ENCODE measurements around the gene ACTR5.
"Not testable (repeated sequence)": the region's sequence is repeated elsewhere in the genome, so short reads cannot be mapped to it uniquely, and the experiment has no call there.

ACTR5 gene

GRCh38 chr20:38812709-38813573 lies 64.7 kb downstream of the ACTR5 start:
- H3K36me3 ChIP-seq (ENCODE audit: control insufficient read depth in 2 of 2, insufficient read depth in 1 of 2, low read length in 2 of 2), result no peaks in the 10 kb centered on the region
- no peak for TF ChIP-seq ZNF248 (tag by site-specific recombination; IDR thresholded peaks at IDR 0.05)
- no peak for TF ChIP-seq HOXA7 (CRISPR knock-in tag; IDR thresholded peaks at IDR 0.05; ENCODE audit: borderline replicate concordance)
- no peak for TF ChIP-seq ZBTB21 (tag by site-specific recombination; IDR thresholded peaks at IDR 0.05)
- no peak for TF ChIP-seq ZBTB49 (tag by site-specific recombination; IDR thresholded peaks at IDR 0.05; ENCODE audit: low read depth)
- TF ChIP-seq ZBTB20 (tag by site-specific recombination; IDR thresholded peaks at IDR 0.05), result peak; percentile 34; the same call in 1 of the 2 replicates
- TF ChIP-seq ZBTB48 (tag by site-specific recombination; IDR thresholded peaks at IDR 0.05), result no peak
- TF ChIP-seq MZF1 (tag by site-specific recombination; IDR thresholded peaks at IDR 0.05; ENCODE audit: borderline replicate concordance), result no peak
- CTCF ChIA-PET, result no interaction called here
- no peaks in the 10 kb centered on the region for H3K9me3 ChIP-seq (ENCODE audit: control insufficient read depth, insufficient read depth, low read depth, low read length)
- H3K4me1 ChIP-seq (ENCODE audit: control insufficient read depth, insufficient read depth, low read length), result no peaks in the 10 kb centered on the region
- H3K27ac ChIP-seq (ENCODE audit: extremely low read depth, low read depth, low read length), result no peak overlapping the region
- no peak overlapping the region for H3K4me3 ChIP-seq (ENCODE audit: low read depth, low read length)
- POLR2A ChIA-PET, result no interaction called here

- H3K36me3 ChIP-seq (ENCODE audit: control insufficient read depth in 2 of 2, insufficient read depth in 1 of 2, low read length in 2 of 2); H3K4me1 ChIP-seq (ENCODE audit: control insufficient read depth, insufficient read depth, low read length); CTCF ChIA-PET; H3K9me3 ChIP-seq (ENCODE audit: control insufficient read depth, insufficient read depth, low read depth, low read length); POLR2A ChIA-PET; H3K27ac ChIP-seq (ENCODE audit: extremely low read depth, low read depth, low read length); H3K4me3 ChIP-seq (ENCODE audit: low read depth, low read length): not testable (repeated sequence)
- TF ChIP-seq ZBTB20 (tag by site-specific recombination; IDR thresholded peaks at IDR 0.05), result 0 out of 2 replicates have a peak, but pooled peaks have one; percentile 2
Observed at GRCh38 chr20:38813574-38813962, 65.3 kb downstream of the ACTR5 start.

GRCh38 chr20:38815446-38815845 lies 67.2 kb downstream of the ACTR5 start:
- no peak overlapping the region for H3K4me3 ChIP-seq (ENCODE audit: low read depth, low read length)
- no peak overlapping the region for H3K27ac ChIP-seq (ENCODE audit: extremely low read depth, low read depth, low read length)
- no peaks in the 10 kb centered on the region for H3K4me1 ChIP-seq (ENCODE audit: control insufficient read depth, insufficient read depth, low read length)
- no peak for TF ChIP-seq ZNF707 (tag by site-specific recombination; IDR thresholded peaks at IDR 0.05)
- TF ChIP-seq HIC1 (tag by site-specific recombination; IDR thresholded peaks at IDR 0.05), result no peak
- no peak for TF ChIP-seq ZNF510 (tag by site-specific recombination; IDR thresholded peaks at IDR 0.05; ENCODE audit: insufficient replicate concordance)
- TF ChIP-seq ZNF184 (tag by site-specific recombination; IDR thresholded peaks at IDR 0.05), result peak; percentile 80
- no peak for TF ChIP-seq ZNF239 (tag by site-specific recombination; IDR thresholded peaks at IDR 0.05)
- no peak for TF ChIP-seq ZNF629 (tag by site-specific recombination; IDR thresholded peaks at IDR 0.05)
- no peak for TF ChIP-seq ZNF221 (tag by site-specific recombination; IDR thresholded peaks at IDR 0.05; ENCODE audit: borderline replicate concordance)
- no peak for TF ChIP-seq KLF17 (tag by site-specific recombination; IDR thresholded peaks at IDR 0.05)
- ChIA-PET CTCF (interaction anchor here (0.6 to 1.3 kb wide), 2 partner anchors 67 to 77 kb away, joined by 3 to 4 read pairs; no protein-coding TSS in a partner anchor), POLR2A (no interaction called here)
- no peaks in the 10 kb centered on the region for H3K36me3 ChIP-seq (ENCODE audit: control insufficient read depth in 2 of 2, insufficient read depth in 1 of 2, low read length in 2 of 2)
- no peaks in the 10 kb centered on the region for H3K9me3 ChIP-seq (ENCODE audit: control insufficient read depth, insufficient read depth, low read depth, low read length)

Measured in HEK293 (cell line).